ENCODE results near the gene LAMB1.

The LAMB1 gene

GRCh38 chr7:107951172-107951787 is 51.7 kb downstream of the LAMB1 start:
- no peak overlapping the region for H3K4me3 ChIP-seq (ENCODE audit: low read length in 2 of 2)
- H3K9ac ChIP-seq (ENCODE audit: low read depth, low read length, poor library complexity), result no peak overlapping the region
- peaks cover 22 to 27% of the 10 kb centered on the region in 2 donors for H3K4me1 ChIP-seq (ENCODE audit: control insufficient read depth in 2 of 2, insufficient read depth in 1 of 2, low read depth in 1 of 2, low read length in 2 of 2)
- no peak for DNase-seq (ENCODE audit: low spot score)
- H3K23ac ChIP-seq (ENCODE audit: low read depth, low read length, poor library complexity), result no peak overlapping the region
- H2BK120ac ChIP-seq (ENCODE audit: low read depth, low read length), result no peak overlapping the region
- peak overlapping the region; percentile 86 for H3K18ac ChIP-seq (ENCODE audit: low read length)
- H3K9me3 ChIP-seq (replicated peaks in 1 of 2; ENCODE audit: control insufficient read depth in 2 of 2, insufficient read depth in 1 of 2, low read depth in 1 of 2, low read length in 2 of 2), result no peaks in the 10 kb centered on the region
- H3K27ac ChIP-seq (replicated peaks; ENCODE audit: low read length), result peak overlapping the region; percentile 27
- H3K27me3 ChIP-seq (ENCODE audit: control insufficient read depth in 3 of 3, insufficient read depth in 3 of 3, low read depth in 1 of 3, low read length in 3 of 3), result no peaks in the 10 kb centered on the region
- peak overlapping the region; percentile 76 for H4K91ac ChIP-seq (ENCODE audit: low read depth, low read length, poor library complexity)
- peak overlapping the region; percentile 2 for H2BK5ac ChIP-seq (ENCODE audit: low read length)
- H2AK5ac ChIP-seq (ENCODE audit: low read depth, low read length), result peak overlapping the region; percentile 71
- no CpG with 5 or more reads among the region's 14 CpGs for WGBS, 2 donors (ENCODE audit: extremely low coverage in 2 of 2, insufficient read length in 2 of 2, insufficient replicate concordance in 1 of 2)
- H2AFZ ChIP-seq (ENCODE audit: low read length), result no peak overlapping the region
- peak overlapping the region; percentile 1 for H3K14ac ChIP-seq (ENCODE audit: low read length)
- no peak overlapping the region for H3K4ac ChIP-seq (ENCODE audit: low read length)
- H4K8ac ChIP-seq (ENCODE audit: low read depth, low read length), result no peak overlapping the region
- H2BK12ac ChIP-seq (ENCODE audit: low read length), result peak overlapping the region; percentile 47
- no peaks in the 10 kb centered on the region for H3K79me1 ChIP-seq (ENCODE audit: low read depth, low read length)
- peaks cover 13 to 55% of the 10 kb centered on the region in 2 donors for H3K36me3 ChIP-seq (replicated peaks in 1 of 2; ENCODE audit: control insufficient read depth in 2 of 2, insufficient read depth in 2 of 2, low read length in 2 of 2)
- H2BK15ac ChIP-seq (ENCODE audit: low read length), result peak overlapping the region; percentile 64
- H3K4me2 ChIP-seq (ENCODE audit: insufficient read depth, low read length, poor library complexity, severe bottlenecking), result no peak overlapping the region

GRCh38 chr7:107949443-107949935 is 53.5 kb downstream of the LAMB1 start:
- no peak overlapping the region for H3K23ac ChIP-seq (ENCODE audit: low read depth, low read length, poor library complexity)
- H2BK12ac ChIP-seq (ENCODE audit: low read length), result no peak overlapping the region
- no peak overlapping the region for H2BK5ac ChIP-seq (ENCODE audit: low read length)
- peak overlapping the region; percentile 69 for H3K27ac ChIP-seq (replicated peaks; ENCODE audit: low read length)
- H4K91ac ChIP-seq (ENCODE audit: low read depth, low read length, poor library complexity), result no peak overlapping the region
- no peak overlapping the region for H2BK120ac ChIP-seq (ENCODE audit: low read depth, low read length)
- H3K4me3 ChIP-seq (ENCODE audit: low read length in 2 of 2), result no peak overlapping the region
- peaks cover 22 to 27% of the 10 kb centered on the region in 2 donors for H3K4me1 ChIP-seq (ENCODE audit: control insufficient read depth in 2 of 2, insufficient read depth in 1 of 2, low read depth in 1 of 2, low read length in 2 of 2)
- H3K4ac ChIP-seq (ENCODE audit: low read length), result no peak overlapping the region
- peak overlapping the region; percentile 54 for H2AFZ ChIP-seq (ENCODE audit: low read length)
- H3K9ac ChIP-seq (ENCODE audit: low read depth, low read length, poor library complexity), result no peak overlapping the region
- no peak for DNase-seq (ENCODE audit: low spot score)
- H4K8ac ChIP-seq (ENCODE audit: low read depth, low read length), result no peak overlapping the region
- no peaks in the 10 kb centered on the region for H3K9me3 ChIP-seq (replicated peaks in 1 of 2; ENCODE audit: control insufficient read depth in 2 of 2, insufficient read depth in 1 of 2, low read depth in 1 of 2, low read length in 2 of 2)
- no peaks in the 10 kb centered on the region for H3K79me1 ChIP-seq (ENCODE audit: low read depth, low read length)
- no peak overlapping the region for H2BK15ac ChIP-seq (ENCODE audit: low read length)
- H3K4me2 ChIP-seq (ENCODE audit: insufficient read depth, low read length, poor library complexity, severe bottlenecking), result no peak overlapping the region
- peaks cover 9 to 59% of the 10 kb centered on the region in 2 donors for H3K36me3 ChIP-seq (replicated peaks in 1 of 2; ENCODE audit: control insufficient read depth in 2 of 2, insufficient read depth in 2 of 2, low read length in 2 of 2)
- H2AK5ac ChIP-seq (ENCODE audit: low read depth, low read length), result no peak overlapping the region
- H3K27me3 ChIP-seq (ENCODE audit: control insufficient read depth in 3 of 3, insufficient read depth in 3 of 3, low read depth in 1 of 3, low read length in 3 of 3), result no peaks in the 10 kb centered on the region
- H3K14ac ChIP-seq (ENCODE audit: low read length), result no peak overlapping the region
- no peak overlapping the region for H3K18ac ChIP-seq (ENCODE audit: low read length)
- WGBS, 2 donors (ENCODE audit: extremely low coverage in 2 of 2, insufficient read length in 2 of 2, insufficient replicate concordance in 1 of 2), result no CpG with 5 or more reads among the region's 1 CpG

GRCh38 chr7:107948645-107949442 is 54.1 kb downstream of the LAMB1 start:
- Histone ChIP-seq H3K4me1 (ENCODE audit: control insufficient read depth in 2 of 2, insufficient read depth in 1 of 2, low read depth in 1 of 2, low read length in 2 of 2) (peaks cover 22 to 25% of the 10 kb centered on the region in 2 donors), H3K27ac (replicated peaks; ENCODE audit: low read length) (peak overlapping the region; percentile 69), H3K79me1 (ENCODE audit: low read depth, low read length) (no peaks in the 10 kb centered on the region)

GRCh38 chr7:107946881-107947280 is 56.1 kb downstream of the LAMB1 start:
- Histone ChIP-seq H4K8ac (ENCODE audit: low read depth, low read length) (no peak overlapping the region), H2BK12ac (ENCODE audit: low read length) (no peak overlapping the region), H2BK5ac (ENCODE audit: low read length) (no peak overlapping the region), H3K4me1 (ENCODE audit: control insufficient read depth in 2 of 2, insufficient read depth in 1 of 2, low read depth in 1 of 2, low read length in 2 of 2) (peaks cover 17 to 20% of the 10 kb centered on the region in 2 donors), H2BK120ac (ENCODE audit: low read depth, low read length) (no peak overlapping the region), H3K36me3 (replicated peaks in 1 of 2; ENCODE audit: control insufficient read depth in 2 of 2, insufficient read depth in 2 of 2, low read length in 2 of 2) (peaks cover 11 to 60% of the 10 kb centered on the region in 2 donors), H3K9me3 (replicated peaks in 1 of 2; ENCODE audit: control insufficient read depth in 2 of 2, insufficient read depth in 1 of 2, low read depth in 1 of 2, low read length in 2 of 2) (no peaks in the 10 kb centered on the region), H3K18ac (ENCODE audit: low read length) (no peak overlapping the region), H3K4me3 (ENCODE audit: low read length in 2 of 2) (no peak overlapping the region), H3K9ac (ENCODE audit: low read depth, low read length, poor library complexity) (no peak overlapping the region), H3K79me1 (ENCODE audit: low read depth, low read length) (no peaks in the 10 kb centered on the region), H2AFZ (ENCODE audit: low read length) (no peak overlapping the region), H3K27me3 (ENCODE audit: control insufficient read depth in 3 of 3, insufficient read depth in 3 of 3, low read depth in 1 of 3, low read length in 3 of 3) (no peaks in the 10 kb centered on the region), H3K4ac (ENCODE audit: low read length) (no peak overlapping the region), H3K23ac (ENCODE audit: low read depth, low read length, poor library complexity) (no peak overlapping the region), H3K27ac (replicated peaks; ENCODE audit: low read length) (no peak overlapping the region), H3K4me2 (ENCODE audit: insufficient read depth, low read length, poor library complexity, severe bottlenecking) (no peak overlapping the region), H4K91ac (ENCODE audit: low read depth, low read length, poor library complexity) (no peak overlapping the region), H3K14ac (ENCODE audit: low read length) (no peak overlapping the region), H2BK15ac (ENCODE audit: low read length) (no peak overlapping the region), H2AK5ac (ENCODE audit: low read depth, low read length) (no peak overlapping the region)
- DNase-seq (ENCODE audit: low spot score), result no peak
- no CpG with 5 or more reads among the region's 6 CpGs for WGBS, 2 donors (ENCODE audit: extremely low coverage in 2 of 2, insufficient read length in 2 of 2, insufficient replicate concordance in 1 of 2)

More at GRCh38 chr7:107948645-107949442, 54.1 kb downstream of the LAMB1 start:
- Histone ChIP-seq H4K8ac (ENCODE audit: low read depth, low read length) (no peak overlapping the region), H3K9me3 (replicated peaks in 1 of 2; ENCODE audit: control insufficient read depth in 2 of 2, insufficient read depth in 1 of 2, low read depth in 1 of 2, low read length in 2 of 2) (no peaks in the 10 kb centered on the region), H4K91ac (ENCODE audit: low read depth, low read length, poor library complexity) (no peak overlapping the region), H3K14ac (ENCODE audit: low read length) (no peak overlapping the region), H3K27me3 (ENCODE audit: control insufficient read depth in 3 of 3, insufficient read depth in 3 of 3, low read depth in 1 of 3, low read length in 3 of 3) (no peaks in the 10 kb centered on the region), H2AK5ac (ENCODE audit: low read depth, low read length) (no peak overlapping the region), H3K9ac (ENCODE audit: low read depth, low read length, poor library complexity) (no peak overlapping the region), H2AFZ (ENCODE audit: low read length) (peak overlapping the region; percentile 54), H3K4me3 (ENCODE audit: low read length in 2 of 2) (no peak overlapping the region), H2BK5ac (ENCODE audit: low read length) (no peak overlapping the region), H3K23ac (ENCODE audit: low read depth, low read length, poor library complexity) (no peak overlapping the region), H3K18ac (ENCODE audit: low read length) (no peak overlapping the region), H2BK120ac (ENCODE audit: low read depth, low read length) (no peak overlapping the region), H3K4ac (ENCODE audit: low read length) (no peak overlapping the region), H2BK12ac (ENCODE audit: low read length) (no peak overlapping the region), H2BK15ac (ENCODE audit: low read length) (no peak overlapping the region), H3K4me2 (ENCODE audit: insufficient read depth, low read length, poor library complexity, severe bottlenecking) (no peak overlapping the region), H3K36me3 (replicated peaks in 1 of 2; ENCODE audit: control insufficient read depth in 2 of 2, insufficient read depth in 2 of 2, low read length in 2 of 2) (peaks cover 9 to 61% of the 10 kb centered on the region in 2 donors)
- WGBS, 2 donors (ENCODE audit: extremely low coverage in 2 of 2, insufficient read length in 2 of 2, insufficient replicate concordance in 1 of 2), result no CpG with 5 or more reads among the region's 7 CpGs
- no peak for DNase-seq (ENCODE audit: low spot score)
